GM12878 (cell line): ENCODE data around the gene TOX2. TPM values are rescaled to one million over a fixed set of nuclear protein-coding genes. Genes with fewer than 3 reads are reported as not detected.

ENCODE experiments used
- ATAC-seq: fragments of 200-7000 bp; cut with Tn5 transposase; 3 replicates; pipeline ENCODE4 v1.9.1; 2020; ENCODE audit warnings: mild to moderate bottlenecking, moderate library complexity
- BruUV-seq: library from RNA; stranded (reverse); fragments of 400-500 nt; replicated peaks from 2 replicates; lab custom pipeline; 2021; lab: Mats Ljungman, UMichigan
- CTCF ChIA-PET: fragments of 300-600 bp; sonication (Branson Sonifier 250); formaldehyde crosslinking; extraction: SDS; loops from one replicate; lab custom pipeline; 2021; ENCODE audit warnings: inconsistent platforms; lab: Yijun Ruan, JAX
- POLR2A ChIA-PET: fragments of 350-600 bp; formaldehyde crosslinking; extraction: SDS; loops from one replicate; lab custom pipeline; 2021; ENCODE audit warnings: inconsistent platforms; lab: Charles Lee
- RAD21 ChIA-PET: fragments of 300-600 bp; sonication (Branson Sonifier 250); formaldehyde crosslinking; loops from one replicate; lab custom pipeline; 2023; ENCODE audit warnings: antibody characterized with exemption; ENCODE audit not compliant: unreplicated experiment; lab: Charles Lee
- SMC1A ChIA-PET: fragments of 300-600 bp; sonication (Branson Sonifier 250); formaldehyde crosslinking; loops from one replicate; lab custom pipeline; 2023; ENCODE audit not compliant: unreplicated experiment, uncharacterized antibody; lab: Charles Lee
- DNase-seq: peaks from one replicate; pipeline ENCODE4 v3.0.0-alpha.2; 2011; ENCODE audit warnings: low read depth, low spot score
- FAIRE-seq: peaks from 3 replicates; lab custom pipeline; 2011; peaks lifted over from hg19 to GRCh38; lab: Jason Lieb, UNC
- H2AFZ ChIP-seq: 2 replicates; pipeline ENCODE4 v1.6.0; 2011; ENCODE audit warnings: low read depth, low read length, control low read depth; ENCODE audit not compliant: control insufficient read depth
- H3K27ac ChIP-seq: 2 replicates; pipeline ENCODE4 v1.5.1; 2011; ENCODE audit warnings: control low read depth; ENCODE audit not compliant: control insufficient read depth, insufficient read depth
- H3K27me3 ChIP-seq, 2 experiments: replicated peaks in 1 of 2; 2 replicates each; pipeline versions ENCODE4 v1.6.0 to v1.6.1; 2011; ENCODE audit warnings: low read length in 1 of 2; ENCODE audit not compliant: control insufficient read depth in 2 of 2, insufficient read depth in 2 of 2
- H3K36me3 ChIP-seq, 2 experiments: 2 replicates each; pipeline ENCODE4 v1.5.1; 2011; ENCODE audit warnings: low read length in 1 of 2; ENCODE audit not compliant: control insufficient read depth in 2 of 2, insufficient read depth in 2 of 2
- H3K4me1 ChIP-seq: 2 replicates; pipeline ENCODE4 v1.6.1; 2011; ENCODE audit warnings: mild to moderate bottlenecking, low read length, moderate library complexity, mixed read lengths; ENCODE audit not compliant: control insufficient read depth, insufficient read depth
- H3K4me2 ChIP-seq: 2 replicates; pipeline ENCODE4 v1.6.0; 2011; ENCODE audit warnings: control low read depth; ENCODE audit not compliant: control insufficient read depth, insufficient read depth
- H3K4me3 ChIP-seq: fragments of 200-600 bp; sonication (generic); 2 replicates; pipeline ENCODE4 v1.5.1; 2016
- H3K79me2 ChIP-seq: 2 replicates; pipeline ENCODE4 v1.6.0; 2011; ENCODE audit warnings: low read length; ENCODE audit not compliant: control insufficient read depth, insufficient read depth
- H3K9ac ChIP-seq: 2 replicates; pipeline ENCODE4 v1.8.0; 2011; ENCODE audit warnings: low read length, control low read depth, mixed read lengths; ENCODE audit not compliant: control insufficient read depth, insufficient read depth
- H3K9me3 ChIP-seq: replicated peaks from 3 replicates; pipeline ENCODE4 v1.5.1; 2011; ENCODE audit warnings: mild to moderate bottlenecking, low read length; ENCODE audit not compliant: control insufficient read depth, insufficient read depth
- H4K20me1 ChIP-seq: 2 replicates; pipeline ENCODE4 v1.6.0; 2011; ENCODE audit not compliant: control insufficient read depth, insufficient read depth
- MLLT1 ChIP-seq: fragments of 450-650 bp; IDR thresholded peaks from 2 replicates; pipeline ENCODE4 v1.6.1; 2016; ENCODE audit warnings: mild to moderate bottlenecking
- MYC ChIP-seq: IDR thresholded peaks from 2 replicates; pipeline ENCODE4 v1.6.1; 2011; ENCODE audit warnings: mild to moderate bottlenecking, low read length, moderate library complexity, inconsistent platforms; ENCODE audit not compliant: insufficient read depth, insufficient replicate concordance, insufficient read length, severe bottlenecking
- NFXL1 ChIP-seq: fragments of 450-650 bp; IDR thresholded peaks from 2 replicates; pipeline ENCODE4 v1.6.1; 2017; ENCODE audit warnings: antibody characterized with exemption, mild to moderate bottlenecking, borderline replicate concordance
- SIN3A ChIP-seq: IDR thresholded peaks from 2 replicates; pipeline ENCODE4 v1.6.1; 2012; ENCODE audit warnings: low read depth, low read length, improper control_type of control experiment
- SREBF2 ChIP-seq: IDR thresholded peaks from 2 replicates; pipeline ENCODE4 v1.6.1; 2012; ENCODE audit warnings: mild to moderate bottlenecking, low read length
- SUZ12 ChIP-seq: fragments of 200-600 bp; sonication (generic); IDR thresholded peaks from one replicate; pipeline ENCODE4 v1.6.1; 2018; ENCODE audit warnings: antibody characterized with exemption, mild to moderate bottlenecking; ENCODE audit not compliant: unreplicated experiment
- ZBTB4 ChIP-seq: fragments of 450-650 bp; formaldehyde crosslinking; IDR thresholded peaks from 2 replicates; pipeline ENCODE4 v1.4.0; 2022; ENCODE audit warnings: mild to moderate bottlenecking, moderate library complexity
- WGBS: methylation state at CpG from one replicate; pipeline ENCODE4 v1.1.6; 2016; ENCODE audit warnings: low lambda C conversion rate; ENCODE audit not compliant: insufficient replicate concordance, insufficient coverage; ENCODE audit errors: missing lambda C conversion rate; 5-methylcytosine and 5-hydroxymethylcytosine counted together
- in situ Hi-C: fragments of 300-500 bp; cut with MboI; formaldehyde crosslinking; loops from 9 replicates; pipeline ENCODE4 v1.14.3; 2018; ENCODE audit warnings: mixed read lengths
- intact Hi-C: fragments of 100-400 bp; cut with micrococcal nuclease; formaldehyde crosslinking; loops from one replicate; pipeline ENCODE4 v1.14.2; 2022; ENCODE audit not compliant: unreplicated experiment
- polyA plus RNA-seq, 11 experiments: library from polyadenylated mRNA; depleted of rRNA in 4 of 11; unstranded in 6 of 11; stranded (reverse) in 5 of 11; fragments of >200 nt; fragmentation: Nextera tagmentation in 4 of 11; fragmentation: Illumina TruSeq in 1 of 11; extraction: Ambion mirVana in 4 of 11; extraction: Trizol in 1 of 11; gene quantifications; 1 replicate in 1 of 11; 2 replicates in 10 of 11; pipeline versions ENCODE4 v1.2.1 to v1.2.3, GENCODE V29; 2011 to 2016; ENCODE audit warnings: inconsistent platforms in 2 of 11, missing spikeins in 2 of 11, low read depth in 1 of 11
- total RNA-seq, 4 experiments: library from RNA; depleted of rRNA in 3 of 4; stranded (reverse); fragments of >200 nt in 3 of 4; fragmentation: Illumina TruSeq in 1 of 4; extraction: Trizol in 1 of 4; gene quantifications; 2 replicates each; pipeline versions ENCODE4 v1.2.1 to v1.2.3, GENCODE V29; 2013 to 2021

Gene TOX2
- total and polyA plus RNA-seq, 10 of the 15 experiments (the other 5 are each of a cell fraction or from before 2014, with no cell fraction given) = 2.6 to 40.5 (median 7.9) TPM

- Histone ChIP-seq H4K20me1 (no peaks in the 10 kb centered on the region), H3K9ac (no peak overlapping the region), H3K4me1 (peaks cover 8% of the 10 kb centered on the region)
- 4% methylated on average over 2 of the region's 2 CpGs for WGBS
- ChIA-PET CTCF (interaction anchor here (1.2 to 3.4 kb wide), 6 partner anchors 9 to 637 kb away, joined by 3 to 17 read pairs (median 4); no protein-coding TSS in a partner anchor), POLR2A (no interaction called here), SMC1A (interaction anchor here (0.7 to 1.5 kb wide), 4 partner anchors 115 to 555 kb away, joined by 3 read pairs; no protein-coding TSS in a partner anchor)
- TF ChIP-seq SIN3A = no peak
- TF ChIP-seq SREBF2 = no peak
- no peak for TF ChIP-seq SUZ12
- TF ChIP-seq MYC = no peak
- no peak for TF ChIP-seq MLLT1
- TF ChIP-seq ZBTB4 (CRISPR knock-in tag) = no peak
- no peak for TF ChIP-seq NFXL1
- TF ChIP-seq, all 136 proteins: peak for 0
- Histone ChIP-seq H3K36me3 (no peaks in the 10 kb centered on the region), H3K4me2 (no peak overlapping the region), H3K9me3 (no peaks in the 10 kb centered on the region), H3K27ac (no peak overlapping the region), H2AFZ (no peak overlapping the region), H3K4me3 (no peak overlapping the region), H3K79me2 (no peaks in the 10 kb centered on the region), H3K27me3 (no peaks in the 10 kb centered on the region)
- RAD21 ChIA-PET = interaction anchor here (1.5 kb wide), 1 partner anchor 641 kb away, joined by 3 read pairs; no protein-coding TSS in a partner anchor
- ATAC-seq = no peak; the same call in 2 of the 3 replicates
- no peak for FAIRE-seq
- intact Hi-C loops = loop anchor here (1.0 kb wide), 2 partner anchors 555 to 644 kb away; no protein-coding TSS in a partner anchor
- BruUV-seq = no TSS peak
- DNase-seq = no peak
- in situ Hi-C loops = no loop called here
Measured at GRCh38 chr20:44093249-44093582, 178.6 kb downstream of the TOX2 start.
